ENCODE results near the gene MUC21.
"Not testable (repeated sequence)": the region's sequence is repeated elsewhere in the genome, so short reads cannot be mapped to it uniquely, and the experiment has no call there.

MUC21 gene

DNA sequence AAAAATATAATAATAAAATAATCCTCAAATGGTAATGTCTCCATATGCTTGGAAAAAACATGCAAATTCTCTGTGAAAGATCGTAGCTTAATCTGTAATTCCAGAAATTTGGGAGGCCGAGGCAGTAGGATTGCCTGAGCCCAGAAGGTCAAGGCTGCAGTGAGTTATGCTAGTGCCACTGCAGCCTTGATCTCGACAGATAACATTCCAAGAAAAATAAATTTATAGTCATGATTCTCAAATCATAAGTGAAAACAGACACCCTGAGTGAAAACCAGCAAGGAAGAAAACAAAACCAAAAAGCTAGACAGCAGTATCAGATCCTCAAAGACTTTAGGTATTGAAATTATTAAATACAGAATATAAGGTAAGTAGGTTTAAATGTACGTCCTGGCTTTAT is 3.8 kb upstream of the MUC21 start:
- TF ChIP-seq Cebpa-rat (IDR thresholded peaks at IDR 0.05): no peak
- no peaks in the 10 kb centered on the region for H3K36me3 ChIP-seq
- H3K27ac ChIP-seq: no peak overlapping the region
- H3K4me2 ChIP-seq: no peak overlapping the region
- H3K27me3 ChIP-seq: no peaks in the 10 kb centered on the region; a peak in 3 of 22 replicates
- H3K9me3 ChIP-seq (replicated peaks in 1 of 11): no peaks in the 10 kb centered on the region
- H3K4me3 ChIP-seq: no peak overlapping the region
- H3K4me1 ChIP-seq: peaks cover 0 to 18% (median 5%) of the 10 kb centered on the region in 10 experiments; a peak in 12 of 20 replicates
- no peaks in the 10 kb centered on the region for H4K20me1 ChIP-seq
- no peak overlapping the region for H3K9ac ChIP-seq

DNA sequence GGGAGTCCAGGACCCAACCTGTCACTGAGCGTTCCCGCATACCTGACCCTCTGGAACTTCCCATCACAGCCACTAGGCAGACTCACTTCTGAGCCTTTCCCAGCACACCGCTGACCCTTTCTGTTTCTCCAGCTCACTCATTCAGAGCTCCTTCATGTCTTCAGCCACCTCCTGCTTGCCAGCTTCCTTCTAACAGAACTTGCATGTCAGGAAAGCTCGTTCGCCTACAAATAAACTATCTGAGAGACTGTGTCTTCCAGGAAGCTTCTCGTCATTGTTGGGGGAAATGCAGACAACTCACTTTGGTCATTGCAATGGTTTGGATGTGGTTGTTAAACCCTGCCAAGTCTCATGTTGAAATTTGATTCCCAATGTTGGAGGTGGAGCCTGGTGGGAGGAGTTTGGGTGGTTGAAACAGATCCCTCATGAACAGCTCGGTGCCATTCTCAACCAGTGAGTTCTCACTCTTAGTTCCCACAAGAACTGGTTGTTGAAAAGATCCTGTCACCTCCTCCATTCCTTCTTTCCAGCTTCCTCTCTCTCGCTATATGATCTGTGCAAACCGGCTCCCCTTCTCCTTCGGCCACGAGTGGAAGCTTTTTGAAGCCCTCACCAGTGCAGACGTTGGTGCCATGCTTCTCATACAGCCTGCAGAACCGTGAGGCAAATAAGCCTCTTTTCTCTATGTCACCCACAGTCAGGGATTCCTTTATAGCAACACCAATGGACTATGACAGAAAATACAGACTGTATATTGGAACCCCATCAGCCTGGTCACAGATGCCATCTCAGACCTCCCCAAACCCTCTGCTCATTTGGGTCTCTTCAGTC is 1.4 kb upstream of the MUC21 start:
- Histone ChIP-seq H3K27ac (no peak overlapping the region), H3K9me3 (replicated peaks in 1 of 11) (no peaks in the 10 kb centered on the region), H3K4me3 (no peak overlapping the region), H3K27me3 (no peaks in the 10 kb centered on the region; a peak in 2 of 22 replicates), H3K36me3 (no peaks in the 10 kb centered on the region), H3K4me1 (peaks cover 0 to 18% (median 5%) of the 10 kb centered on the region in 10 experiments; a peak in 12 of 20 replicates), H3K9ac (no peak overlapping the region), H3K4me2 (0 out of 22 replicates have a peak overlapping the region, but pooled peaks of 1 of the 11 experiments have one; percentile 5), H4K20me1 (no peaks in the 10 kb centered on the region)
- no peak for TF ChIP-seq Cebpa-rat (IDR thresholded peaks at IDR 0.05)

DNA sequence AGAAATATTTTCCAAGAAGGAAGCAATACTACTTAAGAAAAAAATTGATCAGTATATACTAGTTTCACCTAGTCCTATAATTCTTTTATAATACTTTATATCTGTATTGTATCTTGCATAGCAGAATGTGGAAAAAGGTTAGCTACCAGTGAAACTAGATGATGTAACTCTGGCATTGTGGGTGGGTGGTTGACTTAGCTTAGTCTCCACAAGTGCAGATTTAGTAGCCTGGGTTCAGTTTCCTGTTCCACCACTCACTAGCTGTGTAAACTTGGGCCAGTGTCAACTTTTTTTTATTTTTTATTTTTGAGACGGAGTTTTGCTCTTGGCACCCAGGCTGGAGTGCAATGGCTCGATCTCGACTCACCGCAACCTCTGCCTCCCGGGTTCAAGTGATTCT is 2.0 kb downstream of the MUC21 start:
- no peak overlapping the region for H3K4me3 ChIP-seq
- no peaks in the 10 kb centered on the region for H3K27me3 ChIP-seq
- no peaks in the 10 kb centered on the region for H3K36me3 ChIP-seq
- TF ChIP-seq Cebpa-rat (IDR thresholded peaks at IDR 0.05): no peak
- no peaks in the 10 kb centered on the region for H3K9me3 ChIP-seq (replicated peaks in 1 of 11)
- H3K9ac ChIP-seq: no peak overlapping the region
- H3K27ac ChIP-seq: no peak overlapping the region
- H4K20me1 ChIP-seq: no peaks in the 10 kb centered on the region
- no peak overlapping the region for H3K4me2 ChIP-seq
- H3K4me1 ChIP-seq: peaks cover 0 to 3% (median 0%) of the 10 kb centered on the region in 10 experiments; a peak in 3 of 20 replicates

DNA sequence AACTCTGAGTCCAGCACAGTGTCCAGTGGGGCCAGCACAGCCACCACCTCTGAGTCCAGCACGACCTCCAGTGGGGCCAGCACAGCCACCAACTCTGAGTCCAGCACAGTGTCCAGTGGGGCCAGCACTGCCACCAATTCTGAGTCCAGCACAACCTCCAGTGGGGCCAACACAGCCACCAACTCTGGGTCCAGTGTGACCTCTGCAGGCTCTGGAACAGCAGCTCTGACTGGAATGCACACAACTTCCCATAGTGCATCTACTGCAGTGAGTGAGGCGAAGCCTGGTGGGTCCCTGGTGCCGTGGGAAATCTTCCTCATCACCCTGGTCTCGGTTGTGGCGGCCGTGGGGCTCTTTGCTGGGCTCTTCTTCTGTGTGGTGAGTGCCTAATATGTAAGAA is 3.8 kb downstream of the MUC21 start:
- no peaks in the 10 kb centered on the region for H4K20me1 ChIP-seq
- TF ChIP-seq Cebpa-rat (IDR thresholded peaks at IDR 0.05): no peak
- no peaks in the 10 kb centered on the region for H3K36me3 ChIP-seq
- no peak overlapping the region for H3K9ac ChIP-seq
- no peak overlapping the region for H3K27ac ChIP-seq
- H3K4me3 ChIP-seq: no peak overlapping the region
- H3K4me1 ChIP-seq: peaks cover 0 to 9% (median 5%) of the 10 kb centered on the region in 10 experiments; a peak in 7 of 20 replicates
- H3K27me3 ChIP-seq: no peaks in the 10 kb centered on the region
- no peak overlapping the region for H3K4me2 ChIP-seq
- 0 out of 22 replicates have a peak, but pooled peaks cover 0 to 5% (median 0%) of the 10 kb centered on the region in 11 experiments for H3K9me3 ChIP-seq (replicated peaks in 1 of 11)

DNA sequence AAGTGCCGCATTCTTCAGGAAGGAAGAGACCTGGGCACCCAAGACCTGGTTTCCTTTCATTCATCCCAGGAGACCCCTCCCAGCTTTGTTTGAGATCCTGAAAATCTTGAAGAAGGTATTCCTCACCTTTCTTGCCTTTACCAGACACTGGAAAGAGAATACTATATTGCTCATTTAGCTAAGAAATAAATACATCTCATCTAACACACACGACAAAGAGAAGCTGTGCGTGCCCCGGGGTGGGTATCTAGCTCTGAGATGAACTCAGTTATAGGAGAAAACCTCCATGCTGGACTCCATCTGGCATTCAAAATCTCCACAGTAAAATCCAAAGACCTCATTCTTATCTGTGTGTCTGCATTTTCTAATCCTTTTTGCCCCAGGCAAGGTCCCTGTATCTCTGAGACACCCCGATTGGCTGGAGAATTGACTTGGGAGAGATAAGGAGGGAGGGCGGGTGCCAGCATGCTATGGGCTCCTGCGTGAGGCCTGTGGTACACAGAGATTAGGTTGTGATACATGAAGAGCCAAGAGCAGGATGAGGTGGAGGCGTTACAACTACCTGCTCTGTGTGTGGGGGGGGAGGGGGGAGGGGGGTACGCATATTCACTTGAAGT is 4.8 kb downstream of the MUC21 start:
- no peaks in the 10 kb centered on the region for H3K36me3 ChIP-seq
- H3K9me3 ChIP-seq (replicated peaks in 1 of 11): 0 out of 22 replicates have a peak, but pooled peaks cover 0 to 5% (median 0%) of the 10 kb centered on the region in 11 experiments
- H3K4me2 ChIP-seq: no peak overlapping the region
- no peak overlapping the region for H3K9ac ChIP-seq
- H3K27me3 ChIP-seq: no peaks in the 10 kb centered on the region
- H4K20me1 ChIP-seq: no peaks in the 10 kb centered on the region
- peaks cover 0 to 9% (median 5%) of the 10 kb centered on the region in 10 experiments; a peak in 7 of 20 replicates for H3K4me1 ChIP-seq
- no peak overlapping the region for H3K4me3 ChIP-seq
- TF ChIP-seq Cebpa-rat (IDR thresholded peaks at IDR 0.05): no peak
- no peak overlapping the region for H3K27ac ChIP-seq

DNA sequence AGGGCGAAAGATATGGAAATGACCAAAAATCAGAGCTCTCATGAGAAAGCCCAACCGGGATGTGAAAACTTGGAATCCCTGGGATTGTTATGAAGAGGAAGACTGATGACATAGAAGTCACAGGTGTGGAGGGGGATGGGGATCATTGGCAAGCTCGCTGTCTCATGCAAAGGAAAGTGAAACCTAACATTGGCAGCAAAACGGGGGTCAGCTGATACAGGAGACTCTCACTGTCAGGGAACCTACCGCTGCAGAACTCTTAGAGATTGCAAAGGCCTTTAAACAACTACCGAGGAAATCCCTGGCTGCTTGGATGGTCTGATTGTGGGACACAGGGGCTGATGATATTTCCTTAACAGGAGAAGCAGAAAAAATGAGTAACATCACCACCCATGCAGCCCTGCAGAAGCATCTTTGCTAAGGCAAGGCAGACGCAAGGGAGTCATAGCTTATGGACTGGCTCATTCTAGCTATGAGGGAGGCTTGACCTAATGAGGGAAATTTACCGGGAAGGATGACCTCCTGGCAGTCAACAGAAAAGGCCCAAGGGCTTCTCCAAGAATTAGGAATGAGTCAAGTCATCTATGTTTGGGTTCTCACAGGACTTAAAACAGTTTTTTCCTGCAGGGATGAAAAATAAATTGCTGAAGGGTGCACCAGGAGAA is 7.0 kb downstream of the MUC21 start:
- Histone ChIP-seq H3K27me3 (no peaks in the 10 kb centered on the region), H3K9me3 (replicated peaks in 1 of 11) (peaks cover 5 to 16% (median 11%) of the 10 kb centered on the region in 11 experiments; a peak in 17 of 22 replicates), H3K9ac (no peak overlapping the region), H3K36me3 (no peaks in the 10 kb centered on the region), H4K20me1 (no peaks in the 10 kb centered on the region), H3K4me2 (peak overlapping the region in 9 of 11 experiments; percentile 3 to 35 (median 10); a peak in 9 of 22 replicates), H3K27ac (no peak overlapping the region), H3K4me3 (no peak overlapping the region), H3K4me1 (peaks cover 0 to 9% (median 5%) of the 10 kb centered on the region in 10 experiments; a peak in 7 of 20 replicates)
- no peak for TF ChIP-seq Cebpa-rat (IDR thresholded peaks at IDR 0.05)

DNA sequence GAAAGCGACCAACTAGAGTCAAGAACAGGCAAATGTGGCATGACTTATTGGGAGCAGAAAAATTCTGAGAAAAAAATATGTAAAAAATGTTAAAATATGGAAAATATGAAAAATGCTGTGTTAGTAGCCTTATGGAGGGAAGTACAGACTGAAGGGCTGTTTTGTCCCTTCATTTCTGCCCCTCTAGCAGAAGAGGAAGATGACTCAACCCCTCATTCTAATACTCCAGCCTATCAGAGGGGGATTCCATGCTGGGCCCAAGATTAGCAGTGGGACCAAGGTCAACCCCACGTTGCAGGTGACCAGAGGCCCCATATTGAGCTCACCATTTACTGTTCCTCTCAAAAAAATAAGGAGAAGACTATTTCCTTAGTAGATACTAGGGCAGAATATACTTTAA is 8.4 kb downstream of the MUC21 start:
- H4K20me1 ChIP-seq: no peaks in the 10 kb centered on the region
- no peak for TF ChIP-seq Cebpa-rat (IDR thresholded peaks at IDR 0.05)

DNA sequence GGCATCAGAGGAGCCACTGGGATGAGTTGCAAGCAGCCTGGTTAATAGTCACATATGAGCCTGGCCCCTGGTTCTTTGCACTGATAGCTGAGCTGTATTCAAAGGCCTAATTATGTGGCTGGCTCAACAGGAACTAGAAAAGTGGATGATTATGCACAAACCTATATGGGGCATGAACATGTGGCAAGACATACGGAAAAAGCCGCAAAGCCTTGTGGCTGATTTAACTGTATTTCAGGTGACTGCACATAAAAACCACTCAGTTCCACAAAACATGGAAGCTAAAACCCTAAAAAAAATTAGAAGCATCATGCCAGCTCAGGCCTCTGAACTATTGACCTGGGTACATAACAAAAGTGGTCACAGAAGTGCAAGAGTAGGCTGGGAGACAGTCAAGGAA is 13.8 kb downstream of the MUC21 start:
- Histone ChIP-seq H3K4me3 (no peak overlapping the region), H3K4me1 (no peaks in the 10 kb centered on the region), H4K20me1 (no peaks in the 10 kb centered on the region), H3K9me3 (replicated peaks in 1 of 11) (peaks cover 6 to 24% (median 13%) of the 10 kb centered on the region in 11 experiments; a peak in 17 of 22 replicates), H3K9ac (no peak overlapping the region), H3K27ac (no peak overlapping the region), H3K27me3 (no peaks in the 10 kb centered on the region), H3K36me3 (no peaks in the 10 kb centered on the region), H3K4me2 (no peak overlapping the region)
- TF ChIP-seq Cebpa-rat (IDR thresholded peaks at IDR 0.05): no peak

More for the DNA sequence above, 8.4 kb downstream of the MUC21 start:
- no peaks in the 10 kb centered on the region for H3K36me3 ChIP-seq
- no peak overlapping the region for H3K4me3 ChIP-seq
- H3K9ac ChIP-seq: no peak overlapping the region
- H3K9me3 ChIP-seq (replicated peaks in 1 of 11): peaks cover 5 to 16% (median 11%) of the 10 kb centered on the region in 11 experiments; a peak in 17 of 22 replicates
- no peaks in the 10 kb centered on the region for H3K27me3 ChIP-seq
- H3K4me2 ChIP-seq: peak overlapping the region in 2 of 11 experiments; percentile 25 to 41; a peak in 4 of 22 replicates
- peaks cover 0 to 9% (median 5%) of the 10 kb centered on the region in 10 experiments; a peak in 7 of 20 replicates for H3K4me1 ChIP-seq
- H3K27ac ChIP-seq: no peak overlapping the region

DNA sequence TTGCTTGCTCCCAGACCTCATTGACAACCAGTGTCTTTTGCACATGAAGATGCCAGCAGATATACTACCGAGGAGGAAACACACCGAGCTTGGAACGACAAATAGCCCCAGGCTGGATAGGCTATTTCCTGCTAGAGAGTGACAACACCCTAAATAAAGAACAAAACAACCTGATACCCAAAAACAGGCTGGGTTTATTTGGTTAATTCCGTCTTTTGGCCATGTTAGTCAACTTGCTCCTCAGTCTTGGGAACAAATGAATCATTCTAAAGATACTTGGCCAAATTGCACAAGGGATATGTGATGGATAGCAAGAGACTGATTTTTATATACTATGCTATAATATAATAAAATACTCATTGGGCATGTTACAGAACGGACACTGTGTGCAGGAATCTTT is 15.3 kb downstream of the MUC21 start:
- Histone ChIP-seq H3K4me2 (no peak overlapping the region), H3K9ac (no peak overlapping the region), H3K27me3 (no peaks in the 10 kb centered on the region), H3K4me3 (no peak overlapping the region), H3K9me3 (replicated peaks in 1 of 11) (peaks cover 5 to 21% (median 11%) of the 10 kb centered on the region in 11 experiments; a peak in 17 of 22 replicates), H3K4me1 (no peaks in the 10 kb centered on the region), H4K20me1 (no peaks in the 10 kb centered on the region), H3K27ac (no peak overlapping the region), H3K36me3 (no peaks in the 10 kb centered on the region)
- TF ChIP-seq Cebpa-rat (IDR thresholded peaks at IDR 0.05): no peak

DNA sequence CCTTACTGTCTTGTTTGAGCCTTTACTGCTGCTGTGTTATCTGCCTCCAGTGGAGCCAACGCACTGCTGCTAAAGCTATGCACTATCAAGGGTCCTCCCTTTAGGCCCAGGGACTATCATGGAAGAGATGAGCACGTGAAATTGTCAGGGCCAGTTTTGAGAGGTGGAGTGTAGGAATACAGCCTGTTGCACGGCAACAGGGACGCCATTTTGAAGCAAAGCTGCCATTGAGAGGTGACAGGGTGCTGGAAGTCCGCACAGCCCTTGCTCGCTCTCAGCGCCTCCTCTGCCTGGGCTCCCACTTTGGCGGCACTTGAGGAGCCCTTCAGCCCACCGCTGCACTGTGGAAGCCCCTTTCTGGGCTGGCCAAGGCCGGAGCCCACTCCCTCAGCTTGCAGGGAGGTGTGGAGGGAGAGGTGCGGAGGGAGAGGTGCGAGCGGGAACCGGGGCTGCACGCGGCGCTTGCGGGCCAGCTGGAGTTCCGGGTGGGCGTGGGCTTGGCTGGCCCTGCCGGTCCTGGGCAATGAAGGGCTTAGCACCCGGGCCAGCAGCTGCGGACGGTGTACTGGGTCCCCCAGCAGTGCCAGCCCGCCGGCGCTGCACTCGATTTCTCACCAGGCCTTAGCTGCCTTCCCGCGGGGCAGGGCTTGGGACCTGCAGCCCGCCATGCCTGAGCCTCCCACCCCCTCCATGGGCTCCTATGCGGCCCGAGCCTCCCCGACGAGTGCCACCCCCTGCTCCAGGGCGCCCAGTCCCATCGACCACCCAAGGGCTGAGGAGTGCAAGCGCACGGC is 16.7 kb downstream of the MUC21 start:
- H3K9ac ChIP-seq: not testable (repeated sequence)

More for the DNA sequence above, 16.7 kb downstream of the MUC21 start:
- H3K9me3 ChIP-seq (replicated peaks in 1 of 11): peaks cover 0 to 11% (median 0%) of the 10 kb centered on the region in 11 experiments; a peak in 5 of 22 replicates
- not testable (repeated sequence) for H3K4me3 ChIP-seq, H3K36me3 ChIP-seq, H3K27me3 ChIP-seq, H4K20me1 ChIP-seq, H3K4me2 ChIP-seq, H3K27ac ChIP-seq
- peaks cover 7 to 15% (median 12%) of the 10 kb centered on the region in 10 experiments; a peak in 19 of 20 replicates for H3K4me1 ChIP-seq
